ENCODE data around the gene PGAM4.
"Not testable (repeated sequence)": the region's sequence is repeated elsewhere in the genome, so short reads cannot be mapped to it uniquely, and the experiment has no call there.

PGAM4 gene

DNA sequence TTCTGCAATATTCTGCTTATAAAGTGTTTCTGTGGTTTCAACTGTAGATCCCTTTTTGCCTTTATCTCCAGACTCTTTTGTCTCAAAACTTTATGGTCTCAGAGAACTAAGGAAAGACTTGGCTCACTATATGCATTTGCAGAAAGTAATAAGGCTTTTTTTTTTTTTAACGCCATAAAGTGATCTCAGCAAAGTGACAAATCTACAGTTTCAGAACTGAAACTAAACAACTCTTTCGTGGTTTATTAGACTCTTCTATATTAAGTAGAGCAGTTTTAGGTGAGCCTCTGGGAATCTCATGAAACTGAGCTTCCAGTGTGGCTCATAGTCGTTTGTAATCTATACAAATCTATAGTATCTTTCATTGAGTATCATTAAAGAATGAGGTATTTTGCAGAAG is 43.7 kb downstream of the PGAM4 start:
- DNase-seq (ENCODE audit: low spot score), result no peak

GRCh38 chrX:77924320-77924859 is 45.0 kb downstream of the PGAM4 start:
- no peak for DNase-seq (ENCODE audit: low spot score)

DNA sequence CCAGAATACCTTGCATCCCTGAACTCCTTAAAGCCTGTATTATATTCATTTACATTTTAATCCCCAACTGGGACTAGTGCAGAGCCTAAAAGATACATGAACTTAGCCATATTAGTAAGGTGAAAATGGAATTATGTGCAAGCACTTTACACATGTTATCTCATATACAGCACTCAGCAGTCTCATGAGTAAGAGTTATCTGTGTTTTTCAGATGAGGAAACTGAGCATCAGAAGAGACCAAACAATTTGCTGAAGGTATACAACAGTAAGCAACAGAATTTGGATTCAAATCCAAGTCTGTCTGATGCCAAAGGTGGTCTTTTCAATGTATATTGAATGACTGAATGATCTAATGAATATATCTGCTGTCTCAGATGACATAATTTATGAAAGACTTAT is 46.7 kb downstream of the PGAM4 start:
- DNase-seq (ENCODE audit: low spot score), result no peak

- not testable (repeated sequence) for DNase-seq (ENCODE audit: low spot score)
Observed at GRCh38 chrX:77919370-77919769, 50.1 kb downstream of the PGAM4 start.

- no peak for DNase-seq (ENCODE audit: low spot score)
Observed at GRCh38 chrX:77918568-77918967, 50.9 kb downstream of the PGAM4 start.

Data from activated CD4-positive, alpha-beta T cell treated with anti-CD3 and anti-CD28 coated beads, Interleukin-2, Interleukin-4, amounts not matched to agents 100 ng/mL and 50 ng/mL, durations not matched to agents 16 hours and 8 hours (primary cell).